GM18511 (cell line): Measurements from ENCODE around the gene PRKAG1.

ENCODE experiments used
- ATAC-seq: cut with Tn5 transposase; IDR thresholded peaks from one replicate; pipeline ENCODE4 v1.9.1; 2021; ENCODE audit warnings: mild to moderate bottlenecking, moderate library complexity; ENCODE audit not compliant: unreplicated experiment

PRKAG1 gene

DNA sequence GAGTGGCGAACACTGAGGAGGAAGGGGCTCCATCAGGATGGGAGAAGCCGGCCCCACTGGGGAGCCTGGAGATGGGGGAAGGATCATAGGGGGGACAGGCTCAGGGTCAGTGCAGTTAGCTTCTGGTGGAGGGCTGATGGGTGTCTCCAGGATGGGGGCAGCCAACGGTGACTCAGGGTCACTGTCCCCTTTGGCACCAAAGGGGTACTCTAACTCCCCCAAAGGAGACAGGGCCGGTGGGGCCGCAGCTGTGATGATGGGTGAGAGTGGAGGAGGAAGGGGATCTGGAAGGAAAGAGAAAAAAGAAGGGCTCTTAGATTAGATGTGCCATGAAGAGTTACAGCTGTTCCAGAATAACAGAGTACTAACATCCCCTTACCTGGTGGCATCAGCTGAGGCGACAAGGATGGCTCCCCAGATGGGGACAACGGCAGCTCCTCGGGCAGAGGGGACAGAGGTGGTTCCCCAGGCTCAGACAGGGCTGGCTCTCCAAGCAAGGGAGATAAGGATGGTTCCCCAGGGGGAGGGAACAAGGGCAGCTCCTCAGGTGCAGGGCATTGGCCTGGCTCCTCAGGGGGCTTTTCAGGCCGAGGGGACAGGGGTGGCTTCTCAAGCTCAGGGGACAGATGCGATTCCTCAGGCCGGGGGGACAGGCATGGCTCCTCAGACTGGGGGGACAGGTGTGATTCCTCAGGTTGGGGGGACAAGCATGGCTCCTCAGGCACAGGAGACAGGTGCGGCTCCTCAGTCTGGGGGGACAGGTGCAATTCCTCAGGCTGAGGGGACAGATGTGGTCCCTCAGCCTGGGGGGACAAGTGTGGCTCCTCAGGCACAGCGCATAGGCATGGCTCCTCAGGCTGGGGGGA is 32.2 kb upstream of the PRKAG1 start:
- ATAC-seq: no peak

DNA sequence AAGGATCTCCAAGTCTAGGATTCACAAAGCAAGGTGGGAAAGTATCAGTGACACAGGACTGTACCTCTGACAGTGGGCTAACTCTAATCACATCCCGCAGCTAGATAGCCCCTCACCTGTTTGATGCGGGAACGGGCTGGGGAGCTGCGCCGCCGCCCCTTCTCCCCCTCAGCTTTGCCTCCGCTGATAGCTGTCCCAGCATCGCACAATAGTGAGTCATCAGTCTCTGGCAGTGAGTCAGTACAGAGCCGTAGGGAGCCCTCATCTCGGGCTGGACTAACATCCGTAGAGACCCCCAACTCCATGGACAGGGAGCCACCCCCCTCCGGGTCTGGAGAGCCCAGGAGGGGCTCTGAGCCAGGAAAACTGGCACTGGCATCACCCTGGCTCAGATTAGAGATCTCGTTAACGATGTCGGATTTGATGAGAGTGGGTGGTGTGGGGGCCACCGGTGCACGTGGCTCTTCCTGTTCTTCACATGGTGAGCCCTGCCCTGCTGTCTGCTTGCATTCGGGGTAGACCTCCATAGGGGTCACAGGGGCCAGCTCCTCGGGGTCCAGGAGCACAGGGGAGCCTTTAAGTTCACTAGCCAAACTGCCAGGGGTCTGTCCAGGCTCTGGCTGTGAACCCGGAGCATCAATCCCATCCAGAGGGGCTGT is 31.1 kb upstream of the PRKAG1 start:
- ATAC-seq: no peak

DNA sequence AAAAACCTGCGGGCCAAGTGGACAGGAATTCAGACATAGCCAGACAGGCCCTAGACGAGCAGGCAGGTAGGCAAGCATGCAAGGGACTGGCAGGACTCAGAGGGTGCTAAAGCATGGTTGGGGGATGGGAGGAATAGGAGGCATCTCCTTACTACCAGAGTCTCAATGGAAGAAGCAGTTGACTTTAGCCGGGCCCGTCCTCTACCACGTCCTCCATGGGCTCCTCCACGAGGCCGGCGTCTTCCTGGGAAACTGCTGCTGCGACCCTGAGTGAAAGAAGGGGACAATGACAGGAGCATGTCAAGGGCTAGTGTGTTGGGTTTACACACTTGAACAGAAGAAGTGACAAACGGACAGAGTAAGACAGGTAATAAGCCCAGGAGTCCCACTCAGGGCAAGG is 30.4 kb upstream of the PRKAG1 start:
- no peak for ATAC-seq

DNA sequence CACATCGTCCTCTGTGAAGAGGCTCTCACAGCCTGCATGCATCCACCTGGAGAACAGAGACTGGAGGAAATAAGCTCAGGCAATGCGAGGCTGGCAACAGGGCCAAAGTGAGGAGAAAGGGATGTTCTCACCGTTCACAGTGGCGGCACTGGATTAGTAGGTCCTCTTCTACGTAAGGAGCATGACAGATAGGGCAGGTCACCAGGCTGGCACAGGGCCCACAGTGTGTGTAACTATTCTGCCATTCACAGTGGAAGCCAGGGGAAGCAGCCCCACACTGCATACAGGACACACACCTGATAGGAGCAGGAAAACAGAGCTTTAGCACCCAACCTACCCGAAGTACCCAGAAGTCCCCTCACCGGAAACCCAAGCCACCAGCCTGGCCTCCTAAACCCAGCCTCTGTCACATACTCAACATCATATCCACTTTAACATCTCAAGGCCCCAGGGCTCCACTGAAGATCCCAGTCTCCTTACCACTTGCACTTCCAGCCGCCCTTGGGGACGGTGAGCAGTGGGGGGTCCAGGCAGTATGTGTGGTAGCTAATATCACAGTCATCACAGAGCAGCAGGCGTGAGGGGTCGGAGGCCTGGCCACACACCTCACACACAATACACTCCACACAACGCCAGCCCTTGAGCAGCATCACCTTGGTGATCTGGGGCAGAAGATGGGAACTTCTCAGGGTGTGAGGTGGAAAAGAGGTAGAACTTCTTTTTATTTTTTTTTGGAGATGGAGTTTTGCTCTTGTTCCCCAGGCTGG is 27.7 kb upstream of the PRKAG1 start:
- no peak for ATAC-seq

DNA sequence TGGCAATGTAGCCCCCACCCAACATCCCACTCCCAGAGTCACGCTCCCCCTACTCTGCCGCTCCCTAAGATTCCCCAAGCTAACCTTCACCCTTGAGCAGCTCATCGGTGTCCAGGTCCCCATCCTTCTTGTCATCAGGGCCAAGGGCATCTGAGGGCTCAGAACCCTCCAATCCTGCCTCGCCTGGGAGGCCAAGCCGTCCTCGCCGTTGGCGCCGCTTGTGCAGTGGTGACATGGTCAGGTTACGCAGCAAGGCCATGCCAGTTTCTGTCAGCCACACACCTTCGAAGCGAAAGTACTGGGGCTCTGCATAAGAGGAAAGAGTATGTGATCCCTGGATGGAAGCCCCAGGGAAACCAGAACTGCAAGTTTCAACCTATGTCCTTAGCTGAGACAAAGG is 26.1 kb upstream of the PRKAG1 start:
- ATAC-seq: no peak

DNA sequence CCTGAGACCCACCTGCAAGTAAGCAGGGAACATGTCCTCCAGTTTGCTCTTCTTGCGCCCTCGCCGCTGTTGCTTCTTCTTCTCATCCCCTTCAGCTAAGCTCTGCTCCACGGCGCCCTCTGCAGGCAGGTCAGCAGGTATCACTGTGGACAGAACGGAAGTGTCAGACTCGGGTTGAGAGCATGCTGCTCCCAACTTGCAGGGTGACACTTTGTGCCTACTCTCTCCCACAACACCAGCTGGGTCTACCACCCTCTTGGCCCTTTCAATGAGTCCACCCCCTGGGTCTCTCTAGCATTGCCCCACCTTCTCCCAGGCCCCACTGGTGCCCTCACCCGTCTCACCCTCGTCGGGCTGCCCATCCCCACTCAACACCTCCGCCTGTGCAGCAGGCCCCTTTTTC is 25.3 kb upstream of the PRKAG1 start:
- no peak for ATAC-seq

DNA sequence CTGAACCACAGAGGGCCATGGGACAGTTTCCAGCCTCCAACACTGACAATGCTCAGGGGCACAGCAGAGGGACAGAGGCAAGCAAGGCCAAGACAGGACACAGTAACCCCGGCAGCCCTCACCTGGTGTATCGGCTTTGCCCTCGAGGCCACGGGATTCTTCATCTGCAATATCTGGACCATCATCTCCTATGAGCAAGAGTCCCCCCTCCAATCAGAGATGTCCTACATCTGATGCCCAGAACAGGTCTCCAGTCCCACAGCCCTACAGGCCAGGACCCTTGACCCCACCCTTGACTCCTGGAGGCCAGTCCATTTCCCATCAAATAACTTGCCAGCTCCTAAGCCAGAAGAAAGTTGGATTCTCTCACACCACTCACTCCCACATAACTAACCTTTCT is 24.7 kb upstream of the PRKAG1 start:
- ATAC-seq: no peak

DNA sequence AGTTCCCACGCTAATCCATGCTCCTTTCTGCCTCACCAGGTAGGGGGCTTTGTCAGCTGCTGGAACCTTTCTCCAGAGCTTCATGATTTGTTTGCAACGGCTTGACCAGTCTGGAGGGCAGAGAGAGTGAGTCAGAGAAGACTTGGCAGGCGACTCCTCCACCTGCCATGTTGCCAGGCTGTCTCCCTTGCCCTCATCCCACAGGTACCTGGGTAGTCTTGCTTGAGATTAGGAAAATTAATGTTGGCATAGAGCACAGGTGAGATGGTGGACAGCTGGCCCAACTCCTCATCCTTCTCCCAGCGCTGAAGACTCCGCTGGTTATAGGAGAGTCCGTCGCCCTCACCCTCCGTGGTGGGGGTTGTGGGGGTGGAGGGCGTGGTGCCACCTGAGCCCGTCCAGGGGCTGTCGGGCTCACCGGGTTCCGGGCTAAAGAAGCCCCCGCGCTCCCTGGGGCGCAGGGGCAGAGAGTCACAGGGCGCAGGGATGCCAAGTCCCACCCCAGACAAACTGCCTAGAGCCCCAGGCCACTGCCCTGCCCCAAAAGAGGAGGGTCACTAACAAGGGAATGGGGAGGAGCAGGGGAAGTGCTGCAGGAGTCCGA is 23.4 kb upstream of the PRKAG1 start:
- ATAC-seq: no peak

DNA sequence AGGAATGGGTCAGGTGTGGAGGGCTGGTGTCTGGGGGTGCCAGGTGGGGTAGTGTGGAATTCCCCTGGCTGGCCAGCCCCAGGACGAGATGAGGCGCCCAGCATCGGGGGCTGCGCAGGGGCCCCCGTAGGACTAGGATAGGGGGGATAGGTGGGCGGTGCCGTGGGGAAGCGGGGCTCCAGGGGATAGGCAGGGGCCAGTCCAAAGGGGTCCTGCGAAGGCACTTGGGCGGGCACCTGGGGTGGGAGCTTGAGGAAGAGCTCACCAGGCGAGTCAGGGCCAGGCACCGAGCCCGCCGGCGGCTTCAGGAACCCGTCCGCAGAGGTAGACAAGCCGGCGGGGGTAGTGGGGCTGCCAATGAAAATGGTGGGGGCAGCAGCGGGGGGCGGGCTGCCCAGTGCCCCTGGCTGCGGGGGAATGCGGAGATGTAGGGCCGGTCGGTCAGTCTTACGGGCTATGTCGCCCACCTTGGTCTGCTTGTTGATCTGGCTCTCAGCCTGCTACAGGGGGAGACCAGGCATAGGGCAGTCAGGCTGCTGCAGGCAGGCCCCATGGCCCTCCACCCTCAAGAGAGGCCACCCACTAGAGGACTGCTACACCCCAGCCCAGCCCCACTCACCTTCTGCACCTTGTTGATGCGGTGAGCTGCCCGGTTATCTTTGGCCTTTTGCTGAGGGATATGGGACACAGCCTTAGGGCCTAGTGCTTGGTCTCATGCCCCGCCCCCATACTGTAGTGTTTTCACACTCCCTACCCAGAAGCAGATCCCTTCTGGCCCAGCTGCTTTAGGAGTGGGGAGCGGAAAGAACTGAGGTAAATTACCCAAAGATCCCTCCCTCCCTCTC is 22.7 kb upstream of the PRKAG1 start:
- no peak for ATAC-seq

DNA sequence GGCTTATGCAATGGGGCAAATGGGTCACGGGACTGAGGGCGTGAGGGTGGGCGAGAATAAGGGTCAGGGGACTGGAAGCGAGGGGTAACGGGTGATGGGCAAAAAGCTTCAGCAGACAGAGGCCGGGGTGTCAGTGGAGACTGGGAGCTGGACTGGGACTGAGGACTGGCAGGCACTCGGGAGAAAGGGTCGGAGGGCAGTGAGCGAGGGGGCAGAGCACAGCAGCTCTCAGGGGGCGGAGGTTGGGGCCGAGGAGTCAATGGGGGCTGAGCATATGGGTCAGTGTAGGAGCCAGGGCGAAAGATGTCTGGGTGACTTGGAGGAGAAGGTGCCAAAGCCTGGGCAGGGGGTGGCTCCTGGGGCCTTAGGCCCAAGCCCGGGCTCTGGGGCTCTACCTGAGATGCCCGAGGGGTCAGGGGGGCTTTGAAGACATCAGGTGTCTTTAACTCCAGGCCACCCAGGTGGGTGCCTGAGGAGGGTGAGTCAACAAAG is 21.8 kb upstream of the PRKAG1 start:
- ATAC-seq: no peak

DNA sequence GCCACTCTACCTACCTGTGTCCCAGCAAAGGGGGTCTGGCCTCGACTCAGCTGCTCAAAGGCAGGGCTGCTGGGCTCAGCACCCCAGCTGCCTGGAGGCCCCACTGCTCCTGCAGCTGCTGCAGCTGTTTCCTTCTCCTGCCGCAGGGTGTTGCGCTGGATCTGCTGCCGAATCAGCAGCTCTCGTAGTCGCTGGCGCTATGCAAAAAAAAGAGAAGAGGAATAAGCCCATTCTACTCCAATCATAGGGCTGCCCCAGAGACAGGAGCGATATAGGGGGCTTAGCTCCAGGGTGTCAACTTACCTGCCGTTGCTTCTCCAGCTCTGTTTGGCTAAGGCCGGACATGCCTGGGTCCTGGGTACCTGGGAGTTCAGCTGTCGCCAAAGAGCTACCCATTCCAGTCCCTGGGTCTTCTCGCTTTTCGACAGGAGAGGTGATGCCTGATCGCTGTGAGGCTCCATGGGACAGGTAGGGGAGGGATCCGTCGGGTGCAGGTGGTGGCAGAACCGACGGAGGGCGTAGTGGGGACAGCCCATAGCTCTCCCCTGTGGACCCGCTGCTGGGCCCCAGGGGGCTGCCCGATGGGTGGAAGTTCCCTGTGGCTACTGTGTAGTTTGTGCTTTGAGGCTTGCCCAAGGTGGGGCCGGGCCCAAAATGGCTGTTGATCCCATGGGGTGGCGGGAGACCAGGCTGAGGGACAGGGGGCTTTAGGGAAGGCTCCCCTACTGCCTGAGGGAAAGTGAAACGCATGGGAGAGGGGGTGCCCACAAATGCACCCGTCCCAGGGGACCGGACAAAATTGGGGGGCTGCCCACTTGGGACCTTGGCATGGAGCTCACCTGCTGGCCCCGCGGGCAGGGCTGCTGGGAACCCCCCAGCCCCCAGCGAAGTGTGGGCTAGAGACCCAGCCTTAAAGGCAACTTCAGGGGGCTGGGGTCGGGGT is 21.1 kb upstream of the PRKAG1 start:
- ATAC-seq: no peak

DNA sequence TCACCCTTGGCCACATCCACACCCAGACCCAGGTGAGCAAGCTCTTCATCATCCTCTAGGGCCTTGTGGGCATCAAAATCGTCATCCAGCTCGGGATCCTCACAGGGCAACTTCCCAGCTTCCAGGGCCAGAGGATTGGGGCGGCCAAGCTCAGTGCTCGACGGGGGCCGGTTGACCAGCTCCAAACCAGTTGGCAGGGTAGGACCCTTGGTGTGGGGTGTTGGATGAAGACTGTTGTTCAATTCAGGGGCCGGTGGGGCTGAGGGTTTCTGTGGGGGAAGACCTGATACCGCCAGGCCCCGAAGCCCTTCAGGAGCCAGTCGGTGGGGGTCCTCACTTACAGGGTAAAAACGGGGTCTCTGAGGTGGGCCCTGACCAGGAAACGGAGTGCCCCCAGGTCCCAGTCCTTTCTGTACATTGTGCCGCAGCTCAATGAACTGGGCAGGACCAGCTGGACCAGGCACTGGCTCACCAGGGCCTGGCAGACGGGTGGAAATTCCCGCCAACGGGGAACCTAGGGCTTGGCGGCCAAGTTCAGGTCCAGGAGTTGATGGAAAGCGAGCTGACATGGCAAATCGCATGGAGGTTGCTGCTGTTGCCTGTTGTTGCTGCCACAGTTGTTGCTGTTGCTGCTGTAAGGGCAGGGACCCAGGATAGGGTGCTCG is 19.8 kb upstream of the PRKAG1 start:
- no peak for ATAC-seq

DNA sequence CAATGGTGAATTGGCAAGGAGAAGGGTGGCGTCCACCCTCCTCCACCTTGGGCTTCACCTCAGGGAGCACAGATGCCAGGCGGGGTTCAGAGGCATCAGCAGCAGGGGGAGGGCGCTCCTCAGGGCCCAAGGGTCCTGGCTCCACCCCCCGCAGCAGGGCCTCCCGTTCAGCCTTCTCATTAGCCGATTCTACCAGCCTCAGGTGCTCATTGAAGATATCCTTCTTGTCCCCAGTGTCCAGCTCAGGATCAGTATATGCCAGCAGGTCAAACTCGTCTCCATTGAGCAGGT is 19.3 kb upstream of the PRKAG1 start:
- ATAC-seq: no peak

DNA sequence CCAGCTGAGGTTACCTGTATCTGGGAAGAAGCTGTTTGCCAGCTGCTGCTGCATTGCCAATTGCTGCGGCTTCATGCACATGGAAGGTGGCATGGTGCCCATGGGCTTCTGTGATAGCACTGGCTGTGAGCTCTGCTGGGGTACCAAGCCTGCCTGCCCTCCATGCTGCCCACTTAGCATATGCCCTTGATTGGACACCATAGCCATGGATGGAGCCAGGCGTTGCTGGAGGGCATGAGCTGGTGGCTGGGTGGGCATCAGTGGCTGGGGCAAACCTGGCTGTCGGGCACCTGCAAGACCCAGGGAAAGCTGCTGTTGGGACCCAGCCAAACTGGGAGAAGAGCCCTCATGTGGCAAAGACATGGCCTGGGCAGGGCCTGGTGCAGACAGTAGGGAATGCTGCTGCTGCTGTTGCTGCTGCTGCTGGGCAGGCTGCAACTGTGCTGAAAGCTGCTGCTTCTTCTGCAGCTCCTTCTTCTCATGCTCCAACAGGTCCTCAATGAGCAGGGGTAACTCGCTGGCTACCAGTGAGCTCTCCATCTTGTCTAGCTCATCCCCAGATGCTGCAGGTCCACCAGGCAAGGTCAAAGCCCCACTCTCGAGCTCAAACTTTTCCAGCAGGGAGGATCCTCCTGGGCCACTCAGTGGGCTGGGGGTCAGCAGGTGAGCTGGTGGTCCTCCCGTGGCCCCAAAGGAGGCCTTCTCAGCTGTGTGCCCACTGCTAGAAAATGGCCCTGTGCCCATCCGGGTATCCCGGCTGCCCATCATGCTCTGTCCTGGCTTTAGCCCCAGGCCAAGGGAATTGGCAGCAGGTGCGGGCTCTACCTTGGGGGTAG is 18.8 kb upstream of the PRKAG1 start:
- ATAC-seq: no peak

DNA sequence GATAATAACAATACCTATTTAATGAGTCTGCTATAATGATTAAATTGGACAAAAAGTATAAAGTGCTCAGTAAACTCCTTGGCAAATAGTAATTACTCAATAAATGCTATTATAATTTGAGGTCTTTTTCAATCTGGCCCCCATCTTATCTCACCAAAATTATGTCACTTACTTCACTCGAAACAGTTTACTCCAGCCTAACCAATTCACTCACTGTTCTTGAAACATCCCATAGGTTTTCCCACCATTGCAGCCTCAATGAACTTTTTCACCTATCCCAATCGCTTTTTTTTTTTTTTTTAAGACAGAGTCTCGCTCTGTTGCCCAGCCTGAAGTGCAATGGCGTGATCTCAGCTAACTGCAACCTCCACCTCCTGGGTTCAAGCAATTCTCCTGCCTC is 17.5 kb upstream of the PRKAG1 start:
- no peak for ATAC-seq

DNA sequence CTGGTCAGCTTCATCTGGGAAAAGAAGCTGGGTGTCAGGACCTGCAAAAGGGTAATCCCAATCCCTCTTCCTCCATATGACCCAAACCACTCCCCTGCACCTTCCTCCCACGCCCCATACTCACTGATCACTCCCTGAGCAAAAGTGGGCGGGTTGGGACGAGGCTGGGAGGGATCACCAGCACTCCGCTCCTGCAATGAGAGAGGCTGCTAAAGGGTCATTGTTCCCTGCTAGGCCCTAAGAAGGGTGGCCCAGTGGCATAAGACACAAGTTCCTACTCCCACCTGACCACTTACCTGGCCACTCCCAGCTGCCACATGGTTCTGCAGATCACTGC is 15.7 kb upstream of the PRKAG1 start:
- ATAC-seq: no peak

DNA sequence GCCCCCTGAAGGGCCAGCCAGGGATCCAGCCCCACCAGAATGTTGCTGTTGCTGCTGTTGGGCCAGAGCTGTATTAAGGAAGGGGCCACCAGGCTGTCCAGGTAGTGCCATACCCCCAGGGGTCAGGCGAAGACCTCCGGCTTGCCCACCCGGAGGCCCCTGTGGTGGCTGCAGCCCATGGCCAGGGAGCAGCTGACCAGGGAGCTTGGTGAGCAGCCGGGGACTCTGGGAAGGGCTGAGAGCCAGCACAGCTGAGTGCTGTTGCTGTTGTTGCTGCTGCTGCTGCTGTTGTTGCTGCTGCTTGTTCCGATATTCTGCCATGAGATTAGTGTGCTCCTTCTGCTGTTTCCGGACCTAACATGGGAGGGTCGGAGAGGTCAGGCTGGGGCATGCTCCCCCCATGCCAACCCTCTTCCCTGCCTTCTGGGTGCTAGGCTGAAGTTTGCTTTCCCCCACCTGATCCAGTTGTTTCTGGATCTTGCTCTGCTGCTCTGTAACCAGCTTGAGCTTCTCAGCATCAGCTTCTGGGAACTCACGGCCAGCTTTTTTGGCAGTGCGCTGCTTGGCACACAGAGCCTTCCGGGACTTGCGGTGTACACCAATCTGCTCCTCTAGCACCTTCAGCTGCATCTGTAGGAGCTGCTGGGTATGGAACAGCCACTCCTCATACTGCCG is 15.2 kb upstream of the PRKAG1 start:
- ATAC-seq: no peak
